Body of pancreas (tissue), 4 donors: ENCODE measurements around the gene PFKL. TPM values are rescaled to one million over a fixed set of nuclear protein-coding genes. Genes with fewer than 3 reads are reported as not detected.
"Not testable (repeated sequence)": the region's sequence is repeated elsewhere in the genome, so short reads cannot be mapped to it uniquely, and the experiment has no call there.

Source experiments
- ATAC-seq: fragments of 150-250 bp; one replicate; pipeline ENCODE4 v1.9.1; 2016
- DNase-seq, 4 donors: peaks; one replicate each; pipeline ENCODE4 v3.0.0-alpha.2; 2019
- H3K27ac ChIP-seq, 4 donors: fragments of 200-600 bp; sonication (generic); 1 replicate in 3 of 4; 2 replicates in 1 of 4; pipeline versions ENCODE4 v1.5.1 to v1.6.1; 2016 to 2019; ENCODE audit warnings: mild to moderate bottlenecking in 1 of 4, mixed read lengths in 1 of 4, moderate library complexity in 1 of 4
- H3K27me3 ChIP-seq, 2 donors: fragments of 200-600 bp; sonication (generic); one replicate each; pipeline ENCODE4 v1.6.0; 2016; ENCODE audit warnings: mild to moderate bottlenecking in 1 of 2
- H3K36me3 ChIP-seq, 2 donors: fragments of 200-600 bp; sonication (generic); replicated peaks in 1 of 2; 2 replicates each; pipeline ENCODE4 v1.5.1; 2016; ENCODE audit warnings: low read depth in 2 of 2; ENCODE audit not compliant: insufficient read depth in 1 of 2
- H3K4me1 ChIP-seq: fragments of 200-600 bp; sonication (generic); one replicate; pipeline ENCODE4 v1.6.0; 2016
- H3K4me3 ChIP-seq, 2 donors: fragments of 200-600 bp; sonication (generic); 1 replicate in 1 of 2; 2 replicates in 1 of 2; pipeline ENCODE4 v1.5.1; 2016 to 2019
- H3K9me3 ChIP-seq, 3 donors: fragments of 200-600 bp; sonication (generic); 1 replicate in 2 of 3; 2 replicates in 1 of 3; pipeline ENCODE4 v1.5.1; 2016
- CTCF ChIP-seq, 7 experiments: fragments of 450-650 bp in 4 of 7; fragments of 200-600 bp in 3 of 7; sonication (generic) in 3 of 7; IDR thresholded peaks; one replicate each; pipeline ENCODE4 v1.5.1; 2016 to 2019; ENCODE audit warnings: antibody characterized with exemption in 7 of 7
- POLR2A ChIP-seq, 3 donors: fragments of 450-650 bp; IDR thresholded peaks; one replicate each; pipeline ENCODE4 v1.6.1; 2016; ENCODE audit warnings: antibody characterized with exemption in 3 of 3, mild to moderate bottlenecking in 2 of 3
- WGBS, 2 donors: methylation state at CpG; one replicate each; pipeline ENCODE4 v1.1.5; 2017; 5-methylcytosine and 5-hydroxymethylcytosine counted together
- intact Hi-C: fragments of 100-400 bp; cut with DNase I; formaldehyde crosslinking; loops from one replicate; pipeline ENCODE4 v1.15.1; 2023
- total RNA-seq, 2 donors: library from RNA; depleted of rRNA; stranded (reverse); fragments of >200 nt; gene quantifications; one replicate each; pipeline ENCODE4 v1.1.0, GENCODE V29; 2016

PFKL gene
- total RNA-seq, 2 donors from 2014 or later = 56.8 to 104 TPM

- ATAC-seq = peak; percentile 94
- 1 to 3% methylated on average over 8 to 69 of the region's 90 CpGs for WGBS, 2 donors
- intact Hi-C loops = no loop called here
- peak; percentile 94 to 96 (median 94) for DNase-seq
- TF ChIP-seq CTCF (IDR thresholded peaks at IDR 0.05) = no peak
- TF ChIP-seq POLR2A (IDR thresholded peaks at IDR 0.05) = peak; percentile 90 to 96 (median 95)
- H3K9me3 ChIP-seq = no peaks in the 10 kb centered on the region
- peaks cover 16% of the 10 kb centered on the region for H3K4me1 ChIP-seq
- peak within 1 kb of the TSS; percentile 91 to 99 (median 96) for H3K27ac ChIP-seq
- no peaks in the 10 kb centered on the region for H3K27me3 ChIP-seq
- no peaks in the 10 kb centered on the region for H3K36me3 ChIP-seq
- H3K4me3 ChIP-seq = peak within 1 kb of the TSS; percentile 53 to 73
Measured at GRCh38 chr21:44338971-44339910, 39.4 kb downstream of the PFKL start, which contains the start of gene CFAP410. Gene CFAP410 (minus strand): TSS chr21:44339390. CDS start chr21:44339194, 196 bp downstream.

GRCh38 chr21:44341726-44342458 lies 42.0 kb downstream of the PFKL start:
- ATAC-seq, H3K9me3 ChIP-seq, DNase-seq, intact Hi-C loops, H3K36me3 ChIP-seq, H3K27me3 ChIP-seq, H3K27ac ChIP-seq, H3K4me3 ChIP-seq: not testable (repeated sequence)
- WGBS, 2 donors = 52 to 58% methylated on average over 12 of the region's 12 CpGs
- H3K4me1 ChIP-seq = peaks cover 16% of the 10 kb centered on the region

- H3K4me3 ChIP-seq, H3K36me3 ChIP-seq, DNase-seq, H3K27me3 ChIP-seq, ATAC-seq, H3K9me3 ChIP-seq, intact Hi-C loops, H3K27ac ChIP-seq: not testable (repeated sequence)
- 63 to 75% methylated on average over 8 of the region's 8 CpGs for WGBS, 2 donors
- H3K4me1 ChIP-seq = peaks cover 13% of the 10 kb centered on the region
Measured at GRCh38 chr21:44342981-44343380, 43.1 kb downstream of the PFKL start.

GRCh38 chr21:44344541-44345183 lies 44.8 kb downstream of the PFKL start:
- H3K27me3 ChIP-seq = no peaks in the 10 kb centered on the region
- no peak for DNase-seq
- H3K27ac ChIP-seq = no peak overlapping the region
- no peak for ATAC-seq
- no peak overlapping the region for H3K4me3 ChIP-seq
- H3K4me1 ChIP-seq = peaks cover 6% of the 10 kb centered on the region
- intact Hi-C loops = no loop called here
- no peaks in the 10 kb centered on the region for H3K9me3 ChIP-seq
- no peaks in the 10 kb centered on the region for H3K36me3 ChIP-seq
- no peak for TF ChIP-seq CTCF (IDR thresholded peaks at IDR 0.05)
- TF ChIP-seq POLR2A (IDR thresholded peaks at IDR 0.05) = no peak
- 62 to 76% methylated on average over 9 to 17 of the region's 17 CpGs for WGBS, 2 donors

- Histone ChIP-seq H3K4me1 (no peaks in the 10 kb centered on the region), H3K4me3 (no peak overlapping the region), H3K36me3 (no peaks in the 10 kb centered on the region), H3K27ac (no peak overlapping the region), H3K9me3 (no peaks in the 10 kb centered on the region), H3K27me3 (no peaks in the 10 kb centered on the region)
- intact Hi-C loops = no loop called here
- whole genome bisulfite sequencing, 2 donors = 43 to 74% methylated on average over 5 to 11 of the region's 11 CpGs
- DNase-seq (no peak), ATAC-seq (no peak)
- TF ChIP-seq POLR2A (IDR thresholded peaks at IDR 0.05) (no peak), CTCF (IDR thresholded peaks at IDR 0.05) (no peak)
Measured at GRCh38 chr21:44345495-44345894, 45.6 kb downstream of the PFKL start.
